AG10803 (cell line): ENCODE data around the gene EMC7.
A peak's percentile ranks its signal among the peaks of the same experiment; 100 is the strongest.
"Not testable (repeated sequence)": the region's sequence is repeated elsewhere in the genome, so short reads cannot be mapped to it uniquely, and the experiment has no call there.

ENCODE experiments used
- DNase-seq: peaks from one replicate; pipeline ENCODE4 v3.0.0; 2010; ENCODE audit warnings: low read depth
- H3K4me3 ChIP-seq: 2 replicates; pipeline ENCODE4 v1.5.1; 2011; ENCODE audit warnings: mild to moderate bottlenecking, low read length, control low read depth
- TF ChIP-seq, protein P1 (sequence below): conservative IDR thresholded peaks from 2 replicates; pipeline ENCODE4 v1.5.1; 2011; ENCODE audit warnings: mild to moderate bottlenecking, low read length, control low read depth, inconsistent platforms

The EMC7 gene

DNA sequence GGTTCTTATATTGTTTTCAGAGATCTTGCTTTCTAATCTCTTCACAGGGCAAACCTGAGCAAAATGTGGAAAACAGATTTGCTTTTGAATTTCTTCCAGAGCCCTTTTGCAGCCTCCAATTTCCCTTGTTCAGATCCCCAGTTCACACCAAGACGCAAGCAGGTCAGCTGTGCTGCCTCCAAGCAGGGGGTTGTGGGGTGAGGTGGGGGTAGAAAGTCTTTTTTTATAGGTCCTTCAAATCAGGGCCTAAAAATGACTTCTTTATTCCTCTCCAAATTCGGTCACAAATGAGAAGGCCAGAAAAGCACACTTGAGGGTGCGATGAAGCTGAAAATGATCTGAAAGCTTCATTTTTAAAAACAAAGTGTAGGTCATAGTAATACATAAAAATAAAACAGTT is 36.4 kb downstream of the EMC7 start:
- DNase-seq = no peak
- H3K4me3 ChIP-seq = no peak overlapping the region
- TF ChIP-seq, protein P1, sequence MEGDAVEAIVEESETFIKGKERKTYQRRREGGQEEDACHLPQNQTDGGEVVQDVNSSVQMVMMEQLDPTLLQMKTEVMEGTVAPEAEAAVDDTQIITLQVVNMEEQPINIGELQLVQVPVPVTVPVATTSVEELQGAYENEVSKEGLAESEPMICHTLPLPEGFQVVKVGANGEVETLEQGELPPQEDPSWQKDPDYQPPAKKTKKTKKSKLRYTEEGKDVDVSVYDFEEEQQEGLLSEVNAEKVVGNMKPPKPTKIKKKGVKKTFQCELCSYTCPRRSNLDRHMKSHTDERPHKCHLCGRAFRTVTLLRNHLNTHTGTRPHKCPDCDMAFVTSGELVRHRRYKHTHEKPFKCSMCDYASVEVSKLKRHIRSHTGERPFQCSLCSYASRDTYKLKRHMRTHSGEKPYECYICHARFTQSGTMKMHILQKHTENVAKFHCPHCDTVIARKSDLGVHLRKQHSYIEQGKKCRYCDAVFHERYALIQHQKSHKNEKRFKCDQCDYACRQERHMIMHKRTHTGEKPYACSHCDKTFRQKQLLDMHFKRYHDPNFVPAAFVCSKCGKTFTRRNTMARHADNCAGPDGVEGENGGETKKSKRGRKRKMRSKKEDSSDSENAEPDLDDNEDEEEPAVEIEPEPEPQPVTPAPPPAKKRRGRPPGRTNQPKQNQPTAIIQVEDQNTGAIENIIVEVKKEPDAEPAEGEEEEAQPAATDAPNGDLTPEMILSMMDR = no peak

DNA sequence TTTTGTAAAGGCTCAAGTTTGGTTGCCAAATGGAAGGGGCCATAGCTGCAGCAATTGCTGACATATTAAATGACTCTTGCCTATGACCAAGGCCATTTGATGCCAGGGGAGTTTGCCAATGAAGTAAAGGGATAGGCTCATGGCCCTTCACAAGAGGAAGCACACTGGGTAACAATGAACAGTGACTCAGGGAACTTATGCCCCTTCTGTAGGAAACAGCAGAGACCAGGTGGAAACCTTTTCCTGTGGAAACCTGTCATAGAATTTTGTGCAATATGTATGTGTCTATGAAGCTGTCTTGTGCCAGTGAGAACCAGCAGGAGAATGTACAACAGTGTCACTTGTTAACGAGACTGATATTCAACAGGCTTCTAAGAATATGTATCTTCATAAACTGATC is 37.2 kb downstream of the EMC7 start:
- no peak overlapping the region for H3K4me3 ChIP-seq
- TF ChIP-seq, protein P1 = no peak
- DNase-seq = no peak

DNA sequence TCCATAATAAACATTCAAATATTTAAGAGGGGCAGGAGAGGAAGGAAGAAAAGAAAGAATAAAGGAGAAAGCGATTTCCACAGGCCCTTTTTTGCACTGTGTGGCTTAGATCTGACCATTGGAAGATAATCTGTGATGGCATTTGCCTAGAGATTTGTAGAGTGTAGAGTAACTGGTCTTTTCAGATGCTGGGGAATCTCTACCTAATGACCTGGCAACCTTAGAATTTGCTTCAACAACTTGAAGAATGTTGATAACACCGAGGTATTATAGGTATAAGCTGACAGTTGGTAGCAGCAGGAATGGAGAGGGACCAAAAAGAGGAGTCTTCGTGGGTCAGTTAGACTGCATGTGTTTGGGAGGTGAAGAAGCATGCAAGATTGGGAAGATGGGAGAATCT is 41.7 kb downstream of the EMC7 start:
- no peak overlapping the region for H3K4me3 ChIP-seq
- TF ChIP-seq, protein P1 = no peak
- no peak for DNase-seq

DNA sequence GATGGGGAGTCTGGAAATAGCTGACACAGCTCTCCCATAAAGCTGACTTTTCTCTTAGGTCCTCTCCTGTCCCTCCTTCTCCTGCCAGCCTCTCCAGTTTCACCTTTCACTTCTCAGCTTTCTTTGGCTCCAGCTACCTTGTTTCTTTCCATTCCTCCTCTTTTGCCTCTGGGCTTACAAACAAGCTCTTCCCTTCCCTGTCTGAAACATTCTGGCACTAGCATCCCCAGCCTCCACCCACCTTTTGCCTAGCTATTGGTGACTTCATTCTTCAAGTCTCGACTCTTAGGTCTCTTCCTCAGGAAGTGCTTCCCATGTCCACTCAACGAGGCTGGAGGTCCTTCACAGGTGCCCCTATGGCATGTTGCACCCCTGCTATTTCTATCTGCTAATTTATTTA is 42.2 kb downstream of the EMC7 start:
- DNase-seq = no peak
- TF ChIP-seq, protein P1 = no peak
- H3K4me3 ChIP-seq = no peak overlapping the region

DNA sequence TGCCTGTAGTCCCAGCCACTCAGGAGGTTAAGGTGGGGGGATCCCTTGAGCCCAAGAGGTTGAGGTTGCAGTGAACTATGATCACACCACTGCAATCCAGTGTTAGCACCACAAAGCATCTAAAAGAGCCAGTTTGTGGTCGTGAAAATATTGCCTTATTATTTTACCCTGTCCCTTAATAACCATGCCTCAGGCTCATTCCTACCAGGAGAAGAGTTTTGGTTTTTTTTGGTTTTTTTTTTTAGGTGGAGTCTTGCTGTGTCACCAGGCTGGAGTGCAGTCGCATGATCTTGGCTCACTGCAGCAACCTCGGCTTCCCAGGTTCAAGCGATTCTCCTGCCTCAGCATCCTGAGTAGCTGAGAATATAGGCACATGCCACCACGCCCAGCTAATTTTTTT is 44.8 kb downstream of the EMC7 start:
- peak; percentile 40 for DNase-seq
- TF ChIP-seq, protein P1 = no peak
- no peak overlapping the region for H3K4me3 ChIP-seq

DNA sequence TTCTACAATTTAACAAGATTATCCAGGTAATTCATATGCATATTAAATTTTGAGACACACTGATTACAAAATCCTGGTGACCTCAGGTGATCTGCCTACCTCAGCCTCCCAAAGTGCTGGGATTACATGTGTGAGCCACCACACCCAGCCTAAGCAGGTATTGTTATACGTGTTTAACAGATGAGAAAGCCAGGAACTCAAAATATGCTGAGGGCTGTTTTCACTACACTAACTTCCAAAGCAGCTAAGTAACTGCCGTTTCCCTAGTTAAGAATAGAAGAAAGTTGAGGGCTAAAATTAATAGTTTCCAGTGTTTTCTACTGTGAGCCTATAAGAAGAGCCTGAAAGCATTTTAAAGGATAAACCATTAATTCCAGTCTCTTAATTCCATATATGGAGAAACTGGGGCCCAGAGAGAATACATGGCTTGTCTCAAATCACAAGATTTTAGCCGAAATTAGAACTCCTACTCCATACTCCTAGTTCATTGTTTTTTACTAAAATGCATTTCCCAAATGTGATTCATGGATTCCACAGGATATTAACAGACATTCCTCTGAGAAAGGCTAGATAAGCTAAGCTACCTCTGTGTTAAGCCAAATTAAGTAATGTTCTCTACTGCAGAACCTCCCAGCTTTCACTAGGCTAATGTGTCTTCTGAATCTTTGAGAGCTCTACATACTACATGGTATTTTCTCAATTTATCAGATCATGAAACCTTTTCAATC is 45.6 kb downstream of the EMC7 start:
- H3K4me3 ChIP-seq = no peak overlapping the region
- TF ChIP-seq, protein P1 = no peak
- peak; percentile 82 for DNase-seq

DNA sequence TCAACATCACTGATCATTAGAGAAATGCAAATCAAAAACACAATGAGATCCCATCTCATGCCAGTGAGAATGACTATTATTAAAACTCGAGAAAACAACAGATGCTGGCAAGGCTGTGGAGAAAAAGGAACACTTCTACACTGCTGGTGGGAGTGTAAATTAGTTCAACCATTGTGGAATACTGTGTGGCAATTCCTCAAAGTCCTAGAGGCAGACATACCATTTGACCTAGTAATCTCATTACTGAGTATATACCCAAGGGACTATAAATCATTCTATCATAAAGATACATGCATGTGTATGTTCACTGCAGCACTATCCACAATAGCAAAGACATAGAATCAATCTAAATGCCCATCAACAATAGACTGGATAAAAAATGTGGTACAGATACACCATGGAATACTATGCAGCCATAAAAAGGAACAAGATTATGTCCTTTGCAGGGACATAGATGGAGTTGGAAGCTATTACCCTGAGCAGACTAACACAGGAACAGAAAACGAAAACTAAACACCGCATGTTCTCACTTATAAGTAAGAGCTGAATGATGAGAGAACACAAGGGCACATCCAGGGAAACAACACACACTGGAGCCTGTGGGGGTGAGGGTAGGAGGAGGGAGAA is 47.5 kb downstream of the EMC7 start:
- no peak overlapping the region for H3K4me3 ChIP-seq
- DNase-seq = no peak
- TF ChIP-seq, protein P1 = no peak

DNA sequence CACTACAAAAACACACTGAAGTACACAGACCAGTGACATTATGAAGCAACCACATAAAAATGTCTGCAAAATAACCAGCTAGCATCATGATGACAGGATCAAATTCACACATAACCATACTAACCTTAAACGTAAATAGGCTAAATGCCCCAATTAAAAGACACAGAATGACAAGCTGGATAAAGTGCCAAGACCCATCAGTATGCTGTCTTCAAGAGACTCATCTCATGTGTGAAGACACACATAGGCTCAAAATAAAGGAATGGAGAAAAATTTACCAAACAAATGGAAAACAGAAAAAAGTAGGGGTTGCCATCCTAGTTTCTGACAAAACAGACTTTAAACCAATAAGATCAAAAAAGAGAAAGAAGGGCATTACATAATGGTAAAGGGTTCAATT is 51.3 kb downstream of the EMC7 start:
- not testable (repeated sequence) for DNase-seq, H3K4me3 ChIP-seq
